Mucosa of descending colon (tissue), 3 donors: Measurements from ENCODE around the gene ZNF862. TPM values are rescaled to one million over a fixed set of nuclear protein-coding genes. Genes with fewer than 3 reads are reported as not detected.

ENCODE experiments used
- ATAC-seq: fragments of 200-7000 bp; cut with Tn5 transposase; one replicate; pipeline ENCODE4 v1.9.1; 2020; ENCODE audit warnings: mild to moderate bottlenecking, moderate library complexity
- DNase-seq, 3 donors: peaks; one replicate each; pipeline ENCODE4 v3.0.0-alpha.2; 2020
- H3K36me3 ChIP-seq: fragments of 200-600 bp; one replicate; pipeline ENCODE4 v1.8.0; 2021; ENCODE audit warnings: low read depth, mild to moderate bottlenecking
- H3K4me1 ChIP-seq: fragments of 200-600 bp; one replicate; pipeline ENCODE4 v1.8.0; 2021; ENCODE audit warnings: low read depth, mild to moderate bottlenecking
- H3K4me3 ChIP-seq: fragments of 200-600 bp; one replicate; pipeline ENCODE4 v1.8.0; 2021; ENCODE audit warnings: mild to moderate bottlenecking
- H3K9me3 ChIP-seq: fragments of 200-600 bp; one replicate; pipeline ENCODE4 v1.8.0; 2021; ENCODE audit warnings: mild to moderate bottlenecking
- intact Hi-C, 2 donors: fragments of 100-400 bp; cut with DNase I in 1 of 2; cut with micrococcal nuclease in 1 of 2; formaldehyde crosslinking; loops; one replicate each; pipeline versions ENCODE4 v1.11.0 to v1.11.1; 2022; cut with DNase I, micrococcal nuclease
- total RNA-seq, 3 donors: library from RNA; stranded (reverse); fragmentation: NEBNext Ultra II Directional in 2 of 3; extraction: Animal tissue kit (Norgen Biotek cat#: 25700) in 2 of 3; gene quantifications; one replicate each; pipeline versions ENCODE4 v1.2.1 to v1.2.4, GENCODE V29; 2021 to 2023
- TF ChIP-seq, protein P1 (sequence below): fragments of 200-600 bp; IDR thresholded peaks from one replicate; pipeline ENCODE4 v1.8.0; 2022; ENCODE audit warnings: antibody characterized with exemption, mild to moderate bottlenecking
- donor health status: DM: no; HTN: no; CAD: no; lungs with moderate emphysema.
- donor health status: DM: no; HTN: no; CAD: no.
- donor health status: DM: no; HTN: yes; CAD: no.

ZNF862 gene
- total RNA-seq, 3 donors from 2014 or later = 18.0 to 25.4 (median 25.2) TPM

DNA sequence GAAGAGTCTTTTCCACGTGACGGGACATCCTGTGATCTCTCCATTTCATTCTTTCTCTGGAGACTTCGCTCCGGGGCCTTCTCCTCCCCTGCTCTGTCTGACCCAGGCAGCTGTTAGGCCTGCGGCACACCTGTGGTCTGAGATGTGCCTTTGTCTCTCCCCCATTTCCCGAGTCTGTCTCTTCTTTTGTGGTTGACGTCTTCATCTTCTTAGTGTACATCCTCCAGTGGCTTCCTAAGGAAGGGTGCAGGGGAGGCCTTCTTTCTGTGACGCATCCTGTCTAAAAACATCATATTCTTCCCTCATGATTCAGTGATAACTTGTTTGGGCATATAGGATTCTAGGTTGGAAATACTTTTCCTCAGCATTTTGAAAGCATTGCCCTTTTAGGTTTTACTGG is 18.4 kb downstream of the ZNF862 start:
- Histone ChIP-seq H3K9me3 (no peaks in the 10 kb centered on the region), H3K4me1 (no peaks in the 10 kb centered on the region), H3K4me3 (no peak overlapping the region), H3K36me3 (no peaks in the 10 kb centered on the region)
- DNase-seq = no peak
- intact Hi-C loops = no loop called here
- ATAC-seq = peak; percentile 10
- TF ChIP-seq, protein P1, sequence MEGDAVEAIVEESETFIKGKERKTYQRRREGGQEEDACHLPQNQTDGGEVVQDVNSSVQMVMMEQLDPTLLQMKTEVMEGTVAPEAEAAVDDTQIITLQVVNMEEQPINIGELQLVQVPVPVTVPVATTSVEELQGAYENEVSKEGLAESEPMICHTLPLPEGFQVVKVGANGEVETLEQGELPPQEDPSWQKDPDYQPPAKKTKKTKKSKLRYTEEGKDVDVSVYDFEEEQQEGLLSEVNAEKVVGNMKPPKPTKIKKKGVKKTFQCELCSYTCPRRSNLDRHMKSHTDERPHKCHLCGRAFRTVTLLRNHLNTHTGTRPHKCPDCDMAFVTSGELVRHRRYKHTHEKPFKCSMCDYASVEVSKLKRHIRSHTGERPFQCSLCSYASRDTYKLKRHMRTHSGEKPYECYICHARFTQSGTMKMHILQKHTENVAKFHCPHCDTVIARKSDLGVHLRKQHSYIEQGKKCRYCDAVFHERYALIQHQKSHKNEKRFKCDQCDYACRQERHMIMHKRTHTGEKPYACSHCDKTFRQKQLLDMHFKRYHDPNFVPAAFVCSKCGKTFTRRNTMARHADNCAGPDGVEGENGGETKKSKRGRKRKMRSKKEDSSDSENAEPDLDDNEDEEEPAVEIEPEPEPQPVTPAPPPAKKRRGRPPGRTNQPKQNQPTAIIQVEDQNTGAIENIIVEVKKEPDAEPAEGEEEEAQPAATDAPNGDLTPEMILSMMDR = no peak

DNA sequence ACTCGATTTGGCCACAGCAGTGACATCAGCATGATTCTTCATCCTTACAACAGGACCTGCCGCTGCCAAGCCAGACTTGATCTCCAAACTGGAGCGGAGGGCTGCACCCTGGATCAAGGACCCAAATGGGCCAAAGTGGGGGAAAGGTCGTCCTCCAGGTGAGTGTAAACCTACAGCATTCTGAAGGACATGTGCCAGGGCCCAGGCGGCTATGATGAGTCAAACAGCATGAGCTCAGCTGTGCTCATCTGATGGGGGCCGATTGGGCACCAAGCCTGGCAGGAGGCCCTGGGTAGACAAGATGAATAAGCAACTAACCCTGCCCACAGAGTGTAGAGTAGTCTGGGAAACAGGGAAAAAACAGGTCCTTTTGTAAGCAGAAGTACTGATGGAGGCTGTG is 21.2 kb downstream of the ZNF862 start:
- Histone ChIP-seq H3K4me3 (no peak overlapping the region), H3K9me3 (no peaks in the 10 kb centered on the region), H3K4me1 (no peaks in the 10 kb centered on the region), H3K36me3 (no peaks in the 10 kb centered on the region)
- intact Hi-C loops = no loop called here
- DNase-seq (no peak), ATAC-seq (no peak)
- TF ChIP-seq, protein P1 = no peak

DNA sequence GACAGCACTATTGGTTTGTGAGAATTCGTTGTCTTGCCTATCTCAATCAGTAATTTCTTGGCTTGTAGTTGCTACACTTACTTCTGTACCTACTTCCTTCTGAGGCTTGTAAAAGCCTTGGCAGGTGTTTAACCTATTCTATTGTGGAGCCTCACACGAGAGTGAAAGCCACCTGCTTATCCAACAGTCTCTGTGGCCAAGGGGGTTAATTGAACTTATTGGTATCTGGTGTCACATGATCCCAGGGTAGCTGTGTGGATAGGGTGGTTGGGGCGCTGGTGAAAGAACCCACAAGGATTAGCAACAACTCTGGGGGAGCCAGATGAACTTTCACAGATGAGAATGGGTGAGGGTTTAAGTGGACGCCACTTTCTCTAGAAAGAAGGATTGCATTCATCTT is 21.7 kb downstream of the ZNF862 start:
- DNase-seq (no peak), ATAC-seq (peak; percentile 39)
- Histone ChIP-seq H3K36me3 (no peaks in the 10 kb centered on the region), H3K4me1 (no peaks in the 10 kb centered on the region), H3K4me3 (no peak overlapping the region), H3K9me3 (no peaks in the 10 kb centered on the region)
- intact Hi-C loops = no loop called here
- TF ChIP-seq, protein P1 = no peak

DNA sequence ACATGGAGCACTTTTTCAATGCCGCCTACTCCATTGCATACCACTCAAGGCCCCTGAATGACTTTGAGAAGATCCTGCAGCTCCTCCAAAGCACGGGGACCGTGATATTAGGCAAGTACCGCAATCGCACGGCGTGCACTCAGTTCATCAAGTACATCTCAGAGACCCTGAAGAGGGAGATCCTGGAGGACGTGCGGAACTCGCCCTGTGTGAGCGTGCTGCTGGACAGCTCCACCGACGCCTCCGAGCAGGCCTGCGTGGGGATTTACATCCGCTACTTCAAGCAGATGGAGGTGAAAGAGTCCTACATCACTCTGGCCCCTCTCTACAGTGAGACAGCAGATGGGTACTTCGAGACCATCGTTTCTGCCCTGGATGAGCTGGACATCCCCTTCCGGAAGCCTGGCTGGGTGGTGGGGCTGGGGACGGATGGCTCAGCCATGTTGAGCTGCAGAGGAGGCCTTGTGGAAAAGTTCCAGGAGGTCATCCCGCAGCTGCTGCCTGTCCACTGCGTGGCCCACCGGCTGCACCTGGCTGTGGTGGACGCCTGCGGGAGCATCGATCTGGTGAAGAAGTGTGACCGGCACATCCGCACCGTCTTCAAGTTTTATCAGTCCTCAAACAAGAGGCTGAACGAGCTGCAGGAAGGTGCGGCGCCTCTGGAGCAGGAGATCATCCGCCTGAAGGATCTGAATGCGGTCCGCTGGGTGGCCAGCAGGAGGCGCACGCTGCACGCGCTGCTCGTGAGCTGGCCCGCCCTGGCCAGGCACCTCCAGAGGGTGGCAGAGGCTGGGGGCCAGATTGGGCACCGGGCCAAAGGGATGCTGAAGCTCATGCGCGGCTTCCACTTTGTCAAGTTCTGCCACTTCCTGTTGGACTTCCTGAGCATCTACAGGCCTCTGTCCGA is 22.9 kb downstream of the ZNF862 start:
- no peaks in the 10 kb centered on the region for H3K4me1 ChIP-seq
- DNase-seq (no peak), ATAC-seq (no peak)
- H3K36me3 ChIP-seq = no peaks in the 10 kb centered on the region
- H3K4me3 ChIP-seq = no peak overlapping the region
- TF ChIP-seq, protein P1 = no peak
- intact Hi-C loops = no loop called here
- no peaks in the 10 kb centered on the region for H3K9me3 ChIP-seq

DNA sequence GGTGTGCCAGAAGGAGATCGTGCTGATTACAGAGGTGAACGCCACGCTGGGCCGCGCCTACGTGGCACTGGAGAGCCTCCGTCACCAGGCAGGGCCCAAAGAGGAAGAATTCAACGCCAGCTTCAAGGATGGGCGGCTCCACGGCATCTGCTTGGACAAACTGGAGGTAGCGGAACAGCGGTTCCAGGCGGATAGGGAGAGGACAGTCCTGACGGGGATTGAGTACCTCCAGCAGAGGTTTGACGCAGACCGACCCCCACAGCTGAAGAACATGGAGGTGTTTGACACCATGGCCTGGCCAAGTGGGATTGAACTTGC is 23.5 kb downstream of the ZNF862 start:
- ATAC-seq (no peak), DNase-seq (no peak)
- intact Hi-C loops = no loop called here
- Histone ChIP-seq H3K4me1 (no peaks in the 10 kb centered on the region), H3K36me3 (no peaks in the 10 kb centered on the region), H3K9me3 (no peaks in the 10 kb centered on the region), H3K4me3 (no peak overlapping the region)
- TF ChIP-seq, protein P1 = no peak
